ENCODE measurements around the gene TAPBP. TPM values are rescaled to one million over a fixed set of nuclear protein-coding genes. Genes with fewer than 3 reads are reported as not detected.
A peak's percentile ranks its signal among the peaks of the same experiment; 100 is the strongest.
"Not testable (repeated sequence)": the region's sequence is repeated elsewhere in the genome, so short reads cannot be mapped to it uniquely, and the experiment has no call there.

Gene TAPBP
- total and polyA plus RNA-seq, 2 donors (not counting 1 experiment from before 2014, with no cell fraction given) = 50.3 to 56.0 TPM

GRCh38 chr6:33356295-33356694 lies 42.4 kb upstream of the TAPBP start:
- Histone ChIP-seq H3K36me3 (ENCODE audit: control insufficient read depth, insufficient read depth, low read length) (no peaks in the 10 kb centered on the region), H4K20me1 (ENCODE audit: control insufficient read depth, extremely low read depth, insufficient read depth, low read length) (no peaks in the 10 kb centered on the region), H2AFZ (ENCODE audit: low read length) (no peak overlapping the region), H3K9ac (ENCODE audit: insufficient read depth, low read length) (no peak overlapping the region), H3K27ac (ENCODE audit: insufficient read depth, low read length) (no peak overlapping the region), H3K9me3 (ENCODE audit: control insufficient read depth, insufficient read depth, low read depth, low read length) (no peaks in the 10 kb centered on the region), H3K4me3 (replicated peaks in 1 of 4; ENCODE audit: control extremely low read depth in 1 of 4, insufficient read depth in 1 of 4, low read depth in 3 of 4, low read length in 4 of 4) (no peak overlapping the region), H3K4me2 (ENCODE audit: extremely low read depth, insufficient read depth, low read length) (no peak overlapping the region), H3K4me1 (ENCODE audit: control insufficient read depth, extremely low read depth, insufficient read depth, low read length) (no peaks in the 10 kb centered on the region), H3K79me2 (ENCODE audit: control insufficient read depth, insufficient read depth, low read length) (no peaks in the 10 kb centered on the region), H3K27me3 (ENCODE audit: control insufficient read depth, insufficient read depth, low read length) (peaks cover 13% of the 10 kb centered on the region)
- no peak for DNase-seq (ENCODE audit: low read depth in 2 of 2)
- TF ChIP-seq CTCF (conservative IDR thresholded peaks at IDR 0.05 in 1 of 2, IDR thresholded peaks at IDR 0.05 in 1 of 2; ENCODE audit: low read depth in 1 of 2, low read length in 2 of 2) (no peak), EZH2 (IDR thresholded peaks at IDR 0.05; ENCODE audit: low read length, missing control alignments) (no peak)

- H3K36me3 ChIP-seq (ENCODE audit: control insufficient read depth, insufficient read depth, low read length); H3K4me3 ChIP-seq (replicated peaks in 1 of 4; ENCODE audit: control extremely low read depth in 1 of 4, insufficient read depth in 1 of 4, low read depth in 3 of 4, low read length in 4 of 4); DNase-seq (ENCODE audit: low read depth in 2 of 2); H3K9ac ChIP-seq (ENCODE audit: insufficient read depth, low read length); H4K20me1 ChIP-seq (ENCODE audit: control insufficient read depth, extremely low read depth, insufficient read depth, low read length); H3K4me1 ChIP-seq (ENCODE audit: control insufficient read depth, extremely low read depth, insufficient read depth, low read length); H3K27ac ChIP-seq (ENCODE audit: insufficient read depth, low read length); H3K4me2 ChIP-seq (ENCODE audit: extremely low read depth, insufficient read depth, low read length); H3K79me2 ChIP-seq (ENCODE audit: control insufficient read depth, insufficient read depth, low read length); H2AFZ ChIP-seq (ENCODE audit: low read length); H3K9me3 ChIP-seq (ENCODE audit: control insufficient read depth, insufficient read depth, low read depth, low read length): not testable (repeated sequence)
- peaks cover 13% of the 10 kb centered on the region for H3K27me3 ChIP-seq (ENCODE audit: control insufficient read depth, insufficient read depth, low read length)
Observed at GRCh38 chr6:33355860-33356259, 42.0 kb upstream of the TAPBP start.

GRCh38 chr6:33347816-33348215 lies 33.9 kb upstream of the TAPBP start:
- no peaks in the 10 kb centered on the region for H4K20me1 ChIP-seq (ENCODE audit: control insufficient read depth, extremely low read depth, insufficient read depth, low read length)
- no peak overlapping the region for H2AFZ ChIP-seq (ENCODE audit: low read length)
- H3K4me1 ChIP-seq (ENCODE audit: control insufficient read depth, extremely low read depth, insufficient read depth, low read length) = no peaks in the 10 kb centered on the region
- DNase-seq (ENCODE audit: low read depth in 2 of 2) = no peak
- TF ChIP-seq EZH2 (IDR thresholded peaks at IDR 0.05; ENCODE audit: low read length, missing control alignments) (no peak), CTCF (conservative IDR thresholded peaks at IDR 0.05 in 1 of 2, IDR thresholded peaks at IDR 0.05 in 1 of 2; ENCODE audit: low read depth in 1 of 2, low read length in 2 of 2) (no peak)
- H3K9me3 ChIP-seq (ENCODE audit: control insufficient read depth, insufficient read depth, low read depth, low read length) = no peaks in the 10 kb centered on the region
- H3K4me2 ChIP-seq (ENCODE audit: extremely low read depth, insufficient read depth, low read length) = no peak overlapping the region
- no peaks in the 10 kb centered on the region for H3K36me3 ChIP-seq (ENCODE audit: control insufficient read depth, insufficient read depth, low read length)
- H3K9ac ChIP-seq (ENCODE audit: insufficient read depth, low read length) = no peak overlapping the region
- H3K79me2 ChIP-seq (ENCODE audit: control insufficient read depth, insufficient read depth, low read length) = no peaks in the 10 kb centered on the region
- H3K27ac ChIP-seq (ENCODE audit: insufficient read depth, low read length) = no peak overlapping the region
- H3K27me3 ChIP-seq (ENCODE audit: control insufficient read depth, insufficient read depth, low read length) = peaks cover 2% of the 10 kb centered on the region
- H3K4me3 ChIP-seq (replicated peaks in 1 of 4; ENCODE audit: control extremely low read depth in 1 of 4, insufficient read depth in 1 of 4, low read depth in 3 of 4, low read length in 4 of 4) = no peak overlapping the region

GRCh38 chr6:33346972-33347371 lies 33.1 kb upstream of the TAPBP start:
- H3K4me2 ChIP-seq (ENCODE audit: extremely low read depth, insufficient read depth, low read length); H3K27me3 ChIP-seq (ENCODE audit: control insufficient read depth, insufficient read depth, low read length); H4K20me1 ChIP-seq (ENCODE audit: control insufficient read depth, extremely low read depth, insufficient read depth, low read length); H3K4me3 ChIP-seq (replicated peaks in 1 of 4; ENCODE audit: control extremely low read depth in 1 of 4, insufficient read depth in 1 of 4, low read depth in 3 of 4, low read length in 4 of 4); H3K27ac ChIP-seq (ENCODE audit: insufficient read depth, low read length); H2AFZ ChIP-seq (ENCODE audit: low read length); H3K4me1 ChIP-seq (ENCODE audit: control insufficient read depth, extremely low read depth, insufficient read depth, low read length); H3K79me2 ChIP-seq (ENCODE audit: control insufficient read depth, insufficient read depth, low read length); H3K36me3 ChIP-seq (ENCODE audit: control insufficient read depth, insufficient read depth, low read length); H3K9ac ChIP-seq (ENCODE audit: insufficient read depth, low read length); H3K9me3 ChIP-seq (ENCODE audit: control insufficient read depth, insufficient read depth, low read depth, low read length): not testable (repeated sequence)
- DNase-seq (ENCODE audit: low read depth in 2 of 2) = peak; percentile 34 to 61

Measured in fibroblast of lung (primary cell).